MM.1S (cell line): ENCODE results near the gene HNRNPK.

Experiments
- EZH2 ChIP-seq: fragments of 300-600 bp; sonication (generic); optimal IDR thresholded peaks from 2 replicates; pipeline ENCODE3; 2017; ENCODE audit warnings: low read depth, mild to moderate bottlenecking, antibody characterized with exemption, low read length, mixed read lengths
- TF ChIP-seq, protein P1 (sequence below): fragments of 300-600 bp; sonication (generic); IDR thresholded peaks from 2 replicates; pipeline ENCODE4 v1.5.1; 2016; ENCODE audit warnings: antibody characterized with exemption, low read length, mixed read lengths

DNA sequence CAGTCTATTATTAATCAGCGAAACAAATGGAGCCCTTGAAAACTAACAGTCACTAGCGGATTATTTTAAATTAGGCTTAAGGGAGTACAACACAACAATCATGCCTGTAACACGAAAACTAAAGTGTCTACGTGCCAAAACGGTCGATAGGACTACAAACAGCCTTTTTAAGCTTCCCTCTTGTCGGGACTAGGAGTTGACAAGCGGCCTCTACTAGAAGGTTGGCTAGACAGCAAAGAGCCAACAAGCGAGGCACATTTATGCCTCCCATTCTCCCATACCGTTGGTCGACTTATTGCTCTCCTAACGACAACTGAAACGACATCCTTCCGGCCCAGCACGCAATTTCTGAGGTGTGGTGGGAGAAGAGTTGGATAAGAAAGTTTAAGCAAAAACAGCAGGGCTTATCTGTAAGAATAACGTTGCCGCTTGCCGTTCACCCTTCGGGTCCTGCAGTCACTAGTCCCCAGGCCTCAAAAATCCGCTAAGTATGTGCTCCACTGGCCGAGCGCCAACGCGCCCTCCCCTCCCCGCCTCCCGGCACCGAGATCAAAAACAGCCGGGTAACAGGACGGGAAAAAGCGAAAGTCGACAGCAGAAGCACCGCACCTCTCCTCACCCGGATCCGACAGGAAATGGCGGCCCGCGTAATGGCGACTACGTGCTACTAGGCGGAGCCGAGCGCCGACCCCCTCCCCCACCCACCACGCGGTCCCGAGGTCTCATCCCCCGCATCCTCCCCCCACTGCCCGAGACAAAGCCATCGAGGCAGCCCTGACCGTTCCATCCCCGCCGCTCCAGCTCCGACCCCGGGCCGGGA lies 813 bp downstream of the HNRNPK start:
- no peak for TF ChIP-seq EZH2
- TF ChIP-seq, protein P1, sequence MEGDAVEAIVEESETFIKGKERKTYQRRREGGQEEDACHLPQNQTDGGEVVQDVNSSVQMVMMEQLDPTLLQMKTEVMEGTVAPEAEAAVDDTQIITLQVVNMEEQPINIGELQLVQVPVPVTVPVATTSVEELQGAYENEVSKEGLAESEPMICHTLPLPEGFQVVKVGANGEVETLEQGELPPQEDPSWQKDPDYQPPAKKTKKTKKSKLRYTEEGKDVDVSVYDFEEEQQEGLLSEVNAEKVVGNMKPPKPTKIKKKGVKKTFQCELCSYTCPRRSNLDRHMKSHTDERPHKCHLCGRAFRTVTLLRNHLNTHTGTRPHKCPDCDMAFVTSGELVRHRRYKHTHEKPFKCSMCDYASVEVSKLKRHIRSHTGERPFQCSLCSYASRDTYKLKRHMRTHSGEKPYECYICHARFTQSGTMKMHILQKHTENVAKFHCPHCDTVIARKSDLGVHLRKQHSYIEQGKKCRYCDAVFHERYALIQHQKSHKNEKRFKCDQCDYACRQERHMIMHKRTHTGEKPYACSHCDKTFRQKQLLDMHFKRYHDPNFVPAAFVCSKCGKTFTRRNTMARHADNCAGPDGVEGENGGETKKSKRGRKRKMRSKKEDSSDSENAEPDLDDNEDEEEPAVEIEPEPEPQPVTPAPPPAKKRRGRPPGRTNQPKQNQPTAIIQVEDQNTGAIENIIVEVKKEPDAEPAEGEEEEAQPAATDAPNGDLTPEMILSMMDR, result no peak
